ENCODE measurements around the gene GPC5.

GRCh38 chr13:91664039-91664438, 265.6 kb downstream of the GPC5 start:
- TF ChIP-seq CTCF (IDR thresholded peaks at IDR 0.05): no peak
- no peak for TF ChIP-seq REST (IDR thresholded peaks at IDR 0.05; ENCODE audit: insufficient read depth in 1 of 2, low read depth in 2 of 2, low read length in 1 of 2)
